Activated naive CD8-positive, alpha-beta T cell (primary cell): ENCODE measurements around the gene PRKX.
A peak's percentile ranks its signal among the peaks of the same experiment; 100 is the strongest.
"Not testable (repeated sequence)": the region's sequence is repeated elsewhere in the genome, so short reads cannot be mapped to it uniquely, and the experiment has no call there.

ENCODE experiments used
- H3K27ac Mint-ChIP-seq: one replicate; pipeline ENCODE4 v1.8.0; 2021; ENCODE audit warnings: mixed read lengths
- H3K27me3 Mint-ChIP-seq: one replicate; pipeline ENCODE4 v1.8.0; 2021; ENCODE audit warnings: mixed read lengths
- H3K36me3 Mint-ChIP-seq: one replicate; pipeline ENCODE4 v1.8.0; 2021; ENCODE audit warnings: mixed read lengths
- H3K4me1 Mint-ChIP-seq: one replicate; pipeline ENCODE4 v1.8.0; 2021; ENCODE audit warnings: low read depth, mixed read lengths
- H3K4me3 Mint-ChIP-seq: one replicate; pipeline ENCODE4 v1.8.0; 2021; ENCODE audit warnings: mild to moderate bottlenecking, mixed read lengths
- H3K9me3 Mint-ChIP-seq: one replicate; pipeline ENCODE4 v1.8.0; 2021; ENCODE audit warnings: low read depth, mixed read lengths

PRKX gene

DNA sequence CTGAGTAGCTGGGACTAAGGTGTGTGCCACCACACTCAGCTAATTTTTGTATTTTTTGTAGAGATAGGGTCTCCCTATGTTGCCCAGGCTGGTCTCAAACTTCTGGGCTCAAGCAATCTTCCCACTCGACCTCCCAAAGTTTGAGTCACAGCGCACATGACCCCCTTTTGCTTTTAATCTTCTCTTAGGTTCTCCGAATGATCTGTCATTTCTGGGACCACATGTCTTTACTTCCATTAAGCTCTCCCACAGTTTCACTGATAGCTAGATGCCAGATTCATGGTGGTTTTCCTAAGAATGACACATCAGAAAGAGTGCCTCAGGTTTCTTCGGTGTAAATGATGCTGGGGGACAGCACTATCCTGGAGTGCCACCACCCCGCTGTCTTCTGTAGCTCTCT lies 17.9 kb downstream of the PRKX start:
- Mint-ChIP-seq H3K27ac (peak overlapping the region; percentile 46), H3K36me3 (peaks cover 3% of the 10 kb centered on the region), H3K9me3 (no peaks in the 10 kb centered on the region), H3K27me3 (no peaks in the 10 kb centered on the region), H3K4me1 (peaks cover 39% of the 10 kb centered on the region), H3K4me3 (no peak overlapping the region)

DNA sequence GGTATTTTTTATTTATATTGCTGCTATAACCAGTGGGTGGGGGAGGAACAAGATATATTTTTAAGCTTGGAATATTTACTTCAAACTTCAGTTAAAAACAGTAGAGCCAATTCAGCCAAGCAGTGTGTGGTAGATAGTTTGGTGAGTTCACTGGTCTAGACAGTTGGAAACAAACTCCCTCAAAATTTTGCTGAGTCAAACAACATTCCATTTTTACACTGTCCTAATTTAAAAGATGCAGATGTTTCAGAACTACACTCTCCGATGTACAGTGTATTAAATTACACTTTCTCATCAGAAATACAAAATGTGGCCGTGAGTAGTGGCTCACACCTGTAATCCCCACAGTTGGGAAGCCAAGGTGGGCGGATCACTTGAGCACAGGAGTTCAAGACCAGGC lies 23.3 kb downstream of the PRKX start:
- Mint-ChIP-seq H3K9me3 (no peaks in the 10 kb centered on the region), H3K4me3 (no peak overlapping the region), H3K27me3 (no peaks in the 10 kb centered on the region), H3K4me1 (peaks cover 27% of the 10 kb centered on the region), H3K27ac (no peak overlapping the region), H3K36me3 (peaks cover 3% of the 10 kb centered on the region)

DNA sequence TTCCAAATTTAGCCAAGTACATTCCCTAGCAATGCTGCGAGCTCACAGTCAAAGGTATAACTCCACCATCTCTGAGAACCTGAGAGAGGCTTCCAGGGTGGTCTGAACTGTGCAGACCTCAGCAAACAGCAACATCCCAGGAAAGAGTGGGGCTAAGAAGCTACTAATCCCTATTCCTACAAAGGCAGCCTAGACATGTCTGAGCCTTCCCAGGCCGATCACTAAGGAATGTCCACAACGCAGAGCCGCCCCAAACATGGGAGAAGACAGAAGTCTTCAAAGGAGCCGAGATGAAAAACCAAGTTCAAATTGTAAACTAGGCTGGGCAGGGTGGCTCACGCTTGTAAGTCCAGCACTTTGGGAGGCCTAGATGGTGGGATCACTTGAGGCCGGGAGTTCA lies 30.2 kb downstream of the PRKX start:
- H3K4me1 Mint-ChIP-seq, result peaks cover 24% of the 10 kb centered on the region
- H3K27me3 Mint-ChIP-seq, H3K9me3 Mint-ChIP-seq, H3K36me3 Mint-ChIP-seq, H3K4me3 Mint-ChIP-seq, H3K27ac Mint-ChIP-seq: not testable (repeated sequence)

DNA sequence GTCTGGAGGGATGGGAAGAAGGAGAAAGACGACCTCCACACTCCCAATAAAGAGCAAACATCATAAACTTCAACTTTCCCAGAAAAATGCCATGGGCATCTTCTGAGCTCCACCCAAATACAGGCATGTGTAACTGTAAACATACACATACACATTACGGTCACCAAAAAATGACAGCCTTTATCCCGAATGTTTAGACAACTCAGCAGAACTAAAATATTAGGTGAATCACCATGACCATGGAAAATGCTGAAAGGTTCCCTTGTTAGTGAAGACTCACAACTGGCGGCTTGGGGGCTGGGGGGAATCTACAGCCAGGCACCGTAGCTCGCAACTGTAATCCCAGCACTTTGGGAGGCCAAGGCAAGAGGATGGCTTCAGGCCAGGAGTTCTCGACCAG lies 33.0 kb downstream of the PRKX start:
- Mint-ChIP-seq H3K9me3 (no peaks in the 10 kb centered on the region), H3K27ac (no peak overlapping the region)

DNA sequence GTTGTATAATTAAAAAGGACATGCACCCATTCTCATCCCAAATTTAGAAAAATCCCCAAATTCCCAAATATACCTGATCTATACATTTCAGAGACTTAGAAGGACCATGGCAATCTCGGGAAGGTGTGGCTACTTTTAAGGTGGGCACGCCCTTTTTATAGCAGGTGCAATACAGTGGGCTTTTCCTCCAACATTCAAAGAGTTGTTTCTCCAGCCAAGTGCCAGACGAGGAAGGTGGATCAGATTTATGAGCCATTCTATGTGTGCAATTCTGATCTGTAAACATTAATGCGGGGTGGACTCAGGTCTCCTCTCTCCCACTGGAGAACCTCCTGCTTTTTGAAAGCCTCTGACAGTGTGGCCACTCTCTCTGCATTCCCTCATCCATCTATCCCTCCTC lies 33.8 kb downstream of the PRKX start:
- no peak overlapping the region for H3K4me3 Mint-ChIP-seq
- H3K27ac Mint-ChIP-seq, result no peak overlapping the region
- H3K9me3 Mint-ChIP-seq, result no peaks in the 10 kb centered on the region
- peaks cover 19% of the 10 kb centered on the region for H3K4me1 Mint-ChIP-seq
- peaks cover 2% of the 10 kb centered on the region for H3K36me3 Mint-ChIP-seq
- no peaks in the 10 kb centered on the region for H3K27me3 Mint-ChIP-seq

More for the DNA sequence above, 33.0 kb downstream of the PRKX start:
- Mint-ChIP-seq H3K4me1 (peaks cover 23% of the 10 kb centered on the region), H3K36me3 (peaks cover 2% of the 10 kb centered on the region), H3K4me3 (no peak overlapping the region), H3K27me3 (no peaks in the 10 kb centered on the region)

DNA sequence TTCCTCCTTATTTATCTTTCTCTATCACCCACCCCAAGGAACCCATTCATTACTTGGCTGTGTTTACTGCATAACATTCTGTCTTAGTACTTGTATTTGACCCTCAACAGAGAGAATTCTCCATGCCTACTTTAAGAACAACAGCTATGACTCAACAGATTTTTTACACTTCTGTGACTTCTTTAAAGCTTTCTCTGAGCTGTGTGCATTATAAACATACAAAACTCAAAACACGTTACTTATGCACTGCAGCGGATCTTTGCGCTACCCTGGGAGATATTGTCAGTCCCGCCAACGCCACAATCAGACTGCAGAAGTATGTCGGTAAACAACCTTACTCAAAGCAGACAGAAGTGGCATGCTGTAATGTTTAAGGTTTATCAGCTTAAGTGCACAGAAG lies 35.1 kb downstream of the PRKX start:
- Mint-ChIP-seq H3K4me1 (peaks cover 19% of the 10 kb centered on the region), H3K4me3 (no peak overlapping the region), H3K9me3 (no peaks in the 10 kb centered on the region), H3K27me3 (no peaks in the 10 kb centered on the region), H3K36me3 (peaks cover 2% of the 10 kb centered on the region), H3K27ac (peak overlapping the region; percentile 70)

DNA sequence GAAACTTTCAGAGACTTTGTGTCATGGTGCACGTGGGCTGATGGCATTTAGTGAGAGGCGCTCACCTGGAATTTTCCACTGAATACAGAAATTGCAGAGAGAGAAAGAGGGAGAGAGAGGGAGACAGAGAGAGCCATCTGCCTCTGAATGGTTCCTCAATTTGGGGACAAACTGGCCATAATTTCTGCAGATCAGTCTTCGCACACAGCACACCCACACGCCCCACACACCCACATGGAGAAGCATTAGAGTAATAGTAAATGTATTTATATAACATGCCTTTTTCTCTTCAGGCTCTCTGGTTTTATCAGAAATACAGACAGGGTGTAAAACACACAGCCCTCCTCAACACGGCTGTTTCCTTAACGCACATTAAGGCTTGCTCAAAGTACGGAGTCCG lies 38.6 kb downstream of the PRKX start:
- no peak overlapping the region for H3K4me3 Mint-ChIP-seq

DNA sequence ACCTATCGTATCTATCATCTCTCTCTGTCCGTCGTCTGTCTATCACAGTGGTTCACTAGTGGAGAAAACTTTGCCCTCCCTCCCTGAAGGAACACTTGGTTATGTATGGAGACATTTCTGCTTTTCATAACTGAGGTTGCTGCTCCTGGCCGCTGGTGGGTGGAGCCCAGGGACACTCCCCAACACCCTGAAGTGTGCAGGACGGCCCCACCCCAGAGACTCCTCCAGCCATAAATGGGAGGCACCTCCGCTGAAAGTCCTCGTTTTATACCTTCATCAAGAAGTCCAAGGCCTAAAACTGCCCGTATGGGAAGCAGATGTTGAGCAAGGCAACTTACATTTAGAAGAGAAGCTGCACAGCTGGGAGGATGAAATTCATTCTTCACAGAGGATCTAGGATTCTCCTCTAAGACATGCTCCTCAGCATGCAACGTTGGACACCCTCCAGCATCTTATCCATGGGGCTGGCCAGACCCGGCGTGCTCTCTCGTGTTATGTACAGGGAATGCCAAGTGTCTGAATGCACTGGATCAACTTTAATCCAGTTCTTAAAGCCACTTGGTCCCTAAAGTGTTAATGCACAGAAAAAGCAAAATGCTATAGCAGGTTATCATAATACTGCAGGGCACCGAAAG lies 43.5 kb downstream of the PRKX start:
- Mint-ChIP-seq H3K36me3 (peaks cover 3% of the 10 kb centered on the region), H3K4me1 (peaks cover 3% of the 10 kb centered on the region), H3K4me3 (no peak overlapping the region), H3K27me3 (no peaks in the 10 kb centered on the region), H3K27ac (no peak overlapping the region), H3K9me3 (no peaks in the 10 kb centered on the region)

More for the DNA sequence above, 38.6 kb downstream of the PRKX start:
- no peaks in the 10 kb centered on the region for H3K9me3 Mint-ChIP-seq
- H3K4me1 Mint-ChIP-seq, result peaks cover 17% of the 10 kb centered on the region
- no peak overlapping the region for H3K27ac Mint-ChIP-seq
- H3K27me3 Mint-ChIP-seq, result no peaks in the 10 kb centered on the region
- peaks cover 5% of the 10 kb centered on the region for H3K36me3 Mint-ChIP-seq

DNA sequence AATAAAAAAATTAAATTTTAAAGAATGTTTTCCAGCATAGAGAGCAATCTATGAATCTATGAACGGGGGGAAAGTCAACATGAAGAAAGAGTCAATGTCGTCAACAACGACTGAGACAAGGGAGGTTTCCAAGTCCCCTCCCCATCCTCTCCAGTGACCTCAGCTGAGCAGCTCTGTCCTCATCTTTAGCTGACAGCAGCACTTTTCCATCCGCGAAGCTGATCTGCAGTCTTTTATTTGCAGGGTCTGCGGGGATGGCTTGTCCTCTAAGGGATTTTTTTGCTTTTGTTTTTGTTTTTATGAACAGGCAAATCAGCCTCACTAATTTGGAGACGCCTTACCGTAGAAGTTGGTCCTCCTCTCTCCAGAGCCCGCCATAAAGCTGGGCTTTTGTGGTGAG lies 46.5 kb downstream of the PRKX start:
- Mint-ChIP-seq H3K27me3 (no peaks in the 10 kb centered on the region), H3K4me1 (peaks cover 4% of the 10 kb centered on the region), H3K9me3 (no peaks in the 10 kb centered on the region), H3K36me3 (no peaks in the 10 kb centered on the region), H3K4me3 (no peak overlapping the region), H3K27ac (no peak overlapping the region)

DNA sequence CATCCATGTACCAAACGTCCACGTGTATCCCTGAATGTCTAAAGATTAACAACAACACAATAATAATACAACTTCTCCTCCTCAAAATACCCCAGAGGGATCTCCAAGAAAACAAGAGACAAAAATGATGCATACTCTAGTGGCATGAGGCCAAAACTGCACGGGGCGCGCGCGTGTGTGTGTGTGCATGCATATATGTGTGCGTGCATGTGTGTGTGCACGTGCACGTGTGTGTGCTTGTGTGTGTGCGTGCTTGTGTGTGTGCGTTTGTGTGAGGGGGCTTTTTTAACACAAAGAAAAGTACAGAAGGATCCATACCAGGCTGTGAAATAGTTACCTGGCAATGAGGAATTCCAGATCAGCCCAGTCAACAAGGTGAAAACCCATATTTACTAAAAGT lies 48.5 kb downstream of the PRKX start:
- no peak overlapping the region for H3K27ac Mint-ChIP-seq

DNA sequence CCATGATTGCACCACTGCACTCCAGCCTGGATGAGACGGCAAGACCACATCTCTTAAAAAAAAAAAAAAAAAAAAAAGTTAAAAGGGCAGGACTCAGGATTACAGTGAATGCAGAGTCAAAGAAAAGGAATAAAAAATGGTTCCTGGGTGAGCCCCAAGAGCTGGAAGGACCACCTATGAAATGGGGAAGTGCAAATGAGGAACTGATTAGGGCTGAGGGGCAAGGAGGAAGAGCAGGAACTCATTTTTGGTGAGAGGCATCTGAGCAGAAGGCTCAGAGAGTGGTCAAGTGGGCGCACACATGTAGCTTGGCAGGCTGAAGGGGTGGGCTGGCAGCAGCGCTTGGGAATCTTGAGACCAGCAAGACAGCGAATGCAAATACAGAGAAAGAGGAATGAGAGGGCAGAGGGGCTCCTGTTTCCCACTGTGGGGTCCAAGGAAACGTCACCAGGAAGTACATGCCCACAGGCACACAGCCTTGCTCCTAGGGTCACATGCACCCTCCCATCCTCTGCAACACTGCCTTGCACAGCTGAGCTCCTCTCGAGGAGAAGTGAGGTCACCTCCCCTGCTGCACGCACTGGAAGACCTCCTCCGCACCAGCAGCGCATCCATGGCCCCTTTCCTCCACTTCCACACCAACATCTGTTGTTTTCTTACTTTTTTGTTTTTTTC lies 49.7 kb downstream of the PRKX start:
- H3K36me3 Mint-ChIP-seq, H3K4me3 Mint-ChIP-seq, H3K9me3 Mint-ChIP-seq, H3K27me3 Mint-ChIP-seq, H3K27ac Mint-ChIP-seq, H3K4me1 Mint-ChIP-seq: not testable (repeated sequence)

More for the DNA sequence above, 48.5 kb downstream of the PRKX start:
- Mint-ChIP-seq H3K9me3 (no peaks in the 10 kb centered on the region), H3K36me3 (no peaks in the 10 kb centered on the region), H3K4me1 (peaks cover 5% of the 10 kb centered on the region), H3K4me3 (no peak overlapping the region), H3K27me3 (no peaks in the 10 kb centered on the region)

DNA sequence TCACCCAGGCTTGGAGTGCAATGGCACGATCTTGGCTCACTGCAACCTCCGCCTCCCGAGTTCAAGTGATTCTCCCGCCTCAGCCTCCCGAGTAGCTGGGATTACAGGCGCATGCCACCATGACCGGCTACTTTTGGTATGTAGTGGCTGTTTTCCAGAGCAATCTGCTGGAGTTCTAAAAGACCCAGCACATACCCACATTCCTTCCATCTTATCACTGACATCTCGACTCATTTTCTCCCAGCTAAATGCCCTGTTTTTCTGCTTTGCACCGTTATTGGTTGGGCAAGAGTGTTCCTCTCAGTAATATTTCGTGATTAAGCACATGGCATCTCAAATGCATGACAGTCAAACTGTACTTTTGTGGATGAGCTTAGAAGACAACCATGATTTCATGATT lies 53.7 kb downstream of the PRKX start:
- Mint-ChIP-seq H3K27me3 (no peaks in the 10 kb centered on the region), H3K36me3 (peaks cover 2% of the 10 kb centered on the region), H3K4me1 (peaks cover 2% of the 10 kb centered on the region), H3K9me3 (no peaks in the 10 kb centered on the region), H3K27ac (no peak overlapping the region), H3K4me3 (no peak overlapping the region)

DNA sequence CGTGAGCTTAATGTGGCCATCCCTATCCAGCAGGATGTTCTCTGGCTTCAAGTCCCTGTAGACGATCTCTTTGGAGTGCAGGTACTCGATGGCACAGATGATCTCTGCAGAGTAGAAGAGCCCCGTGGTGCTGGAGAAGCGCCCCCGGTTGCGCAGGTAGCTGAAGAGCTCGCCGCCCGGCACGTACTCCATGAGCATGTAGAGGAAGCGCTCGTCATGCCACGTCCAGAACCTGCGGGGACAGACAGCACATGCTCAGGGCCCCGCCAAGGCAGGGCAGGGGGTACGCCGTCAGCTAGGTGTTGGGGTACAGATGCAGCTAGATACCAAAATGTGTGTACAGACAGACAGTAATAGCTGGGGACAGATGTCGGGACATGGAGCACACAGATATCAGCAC lies 58.3 kb downstream of the PRKX start:
- H3K27me3 Mint-ChIP-seq, result no peaks in the 10 kb centered on the region
- H3K4me3 Mint-ChIP-seq, result no peak overlapping the region
- peaks cover 2% of the 10 kb centered on the region for H3K36me3 Mint-ChIP-seq
- no peaks in the 10 kb centered on the region for H3K9me3 Mint-ChIP-seq
- no peaks in the 10 kb centered on the region for H3K4me1 Mint-ChIP-seq
- H3K27ac Mint-ChIP-seq, result no peak overlapping the region

DNA sequence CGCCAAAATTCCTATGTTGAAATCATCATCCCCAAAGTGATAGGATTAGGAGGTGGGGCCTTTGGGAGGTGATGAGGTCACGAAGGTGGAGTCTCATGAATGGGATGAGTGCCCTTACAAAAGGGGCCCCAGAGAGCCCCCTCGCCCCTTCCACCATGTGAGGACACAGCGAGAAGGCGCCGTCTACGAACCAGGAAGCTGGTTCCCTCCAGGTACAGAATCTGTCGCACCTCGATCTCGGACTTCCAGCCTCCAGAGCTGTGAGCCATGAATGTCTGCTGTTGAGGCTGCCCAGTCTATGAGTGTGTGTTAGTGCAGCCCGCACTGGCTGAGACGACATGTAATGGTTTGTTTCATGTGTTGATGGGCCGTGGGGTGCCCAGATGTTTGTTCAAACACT lies 60.3 kb downstream of the PRKX start:
- H3K27ac Mint-ChIP-seq, result no peak overlapping the region
- no peaks in the 10 kb centered on the region for H3K9me3 Mint-ChIP-seq
- H3K27me3 Mint-ChIP-seq, result no peaks in the 10 kb centered on the region
- no peak overlapping the region for H3K4me3 Mint-ChIP-seq
- H3K4me1 Mint-ChIP-seq, result no peaks in the 10 kb centered on the region
- no peaks in the 10 kb centered on the region for H3K36me3 Mint-ChIP-seq

DNA sequence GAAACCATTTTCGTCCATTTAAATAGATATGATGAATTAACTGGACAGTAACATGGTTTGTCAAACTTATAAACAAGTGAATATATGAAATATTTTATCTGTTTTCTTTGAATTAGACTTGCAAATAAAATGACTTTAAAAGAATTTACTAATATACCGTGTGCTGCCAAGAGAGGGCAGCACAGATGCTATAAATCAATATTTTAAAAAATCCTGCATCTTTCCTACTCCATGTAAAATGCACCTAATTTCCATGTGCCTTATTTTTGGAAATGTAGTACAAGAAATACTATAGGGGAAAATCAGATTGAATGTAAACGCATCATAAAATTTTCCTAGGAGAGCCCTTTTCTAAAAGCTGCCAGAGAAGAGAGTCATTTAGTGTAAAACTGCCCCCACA lies 62.2 kb downstream of the PRKX start:
- no peaks in the 10 kb centered on the region for H3K9me3 Mint-ChIP-seq
- H3K4me1 Mint-ChIP-seq, result no peaks in the 10 kb centered on the region
- no peaks in the 10 kb centered on the region for H3K27me3 Mint-ChIP-seq
- no peak overlapping the region for H3K27ac Mint-ChIP-seq
- no peaks in the 10 kb centered on the region for H3K36me3 Mint-ChIP-seq
- H3K4me3 Mint-ChIP-seq, result no peak overlapping the region

DNA sequence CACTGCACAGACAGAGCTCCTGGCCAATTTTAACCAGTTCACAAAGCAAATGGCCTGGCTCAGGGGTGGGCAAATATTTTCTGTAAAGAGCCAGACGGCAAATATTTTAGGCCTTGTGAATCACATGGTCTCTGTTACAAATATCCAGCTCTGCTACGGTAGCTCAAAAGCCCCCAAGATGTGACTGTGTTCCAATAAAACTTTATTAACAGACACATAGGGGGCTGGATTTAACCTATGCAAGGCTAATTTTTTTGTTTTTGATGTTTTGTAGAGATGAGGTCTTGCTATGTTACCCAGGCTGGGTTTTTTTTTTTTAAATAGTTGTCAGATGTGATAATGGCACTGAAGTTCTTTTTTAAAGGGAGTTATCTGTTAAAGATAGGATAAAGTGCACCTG lies 65.4 kb downstream of the PRKX start:
- H3K27ac Mint-ChIP-seq, result no peak overlapping the region
- H3K27me3 Mint-ChIP-seq, result no peaks in the 10 kb centered on the region
- no peaks in the 10 kb centered on the region for H3K9me3 Mint-ChIP-seq
- H3K4me1 Mint-ChIP-seq, result no peaks in the 10 kb centered on the region
- H3K36me3 Mint-ChIP-seq, result peaks cover 2% of the 10 kb centered on the region
- H3K4me3 Mint-ChIP-seq, result no peak overlapping the region
